Daoy (cell line): ENCODE data around the gene ZNF892. TPM values are rescaled to one million over a fixed set of nuclear protein-coding genes. Genes with fewer than 3 reads are reported as not detected.
"Not testable (repeated sequence)": the region's sequence is repeated elsewhere in the genome, so short reads cannot be mapped to it uniquely, and the experiment has no call there.

Source experiments
- DNase-seq: peaks from one replicate; pipeline ENCODE4 v3.0.0-alpha.2; 2015; ENCODE audit warnings: low read depth
- total RNA-seq: library from RNA; depleted of rRNA; stranded (reverse); fragments of >200 nt; shearing (Covaris generic); gene quantifications from 2 replicates; pipeline ENCODE4 v1.2.3, GENCODE V29; 2014; rRNA removed

ZNF892 gene
- total RNA-seq, 1 experiment from 2014 or later, result 1.7 TPM

GRCh38 chr2:95225658-95226057 lies 18.3 kb downstream of the ZNF892 start:
- DNase-seq, result no peak

- peak; percentile 84 for DNase-seq
These were observed 24.4 kb downstream of the ZNF892 start for GRCh38 chr2:95231723-95232122.

- no peak for DNase-seq
These were observed 24.9 kb downstream of the ZNF892 start for GRCh38 chr2:95232232-95232631.

GRCh38 chr2:95234286-95234785 lies 27.0 kb downstream of the ZNF892 start:
- DNase-seq, result no peak

GRCh38 chr2:95234816-95235215 lies 27.5 kb downstream of the ZNF892 start:
- DNase-seq, result no peak

GRCh38 chr2:95238131-95238530 lies 30.8 kb downstream of the ZNF892 start:
- no peak for DNase-seq

- no peak for DNase-seq
These were observed 32.8 kb downstream of the ZNF892 start for GRCh38 chr2:95240091-95240490.

- no peak for DNase-seq
These were observed 33.2 kb downstream of the ZNF892 start for GRCh38 chr2:95240556-95240955.

GRCh38 chr2:95242084-95242483 lies 34.8 kb downstream of the ZNF892 start:
- DNase-seq, result not testable (repeated sequence)

Other genes starting within 250 kb of the ZNF892 start
- gene MAL, start 181.8 kb upstream of the ZNF892 start, total RNA-seq, result 0.29 and 5.7 TPM in 2 replicates
- 65.4 and 92.5 TPM in 2 replicates for gene MRPS5, start 85.7 kb upstream of the ZNF892 start, total RNA-seq
- gene ZNF514, start 47.7 kb upstream of the ZNF892 start, total RNA-seq, result 3.1 and 6.7 TPM in 2 replicates
- 3.4 and 4.3 TPM in 2 replicates for gene ZNF2, start 41.7 kb upstream of the ZNF892 start, total RNA-seq
- gene PROM2, start 66.9 kb downstream of the ZNF892 start, total RNA-seq, result 0.17 TPM in 1 of 2 replicates, not detected in the other
- 2.6 and 5.5 TPM in 2 replicates for gene KCNIP3, start 89.8 kb downstream of the ZNF892 start, total RNA-seq
- gene FAHD2A, start 195.2 kb downstream of the ZNF892 start, total RNA-seq, result 13.4 and 28.5 TPM in 2 replicates